ENCODE data around the gene NFKBIE. TPM values are rescaled to one million over a fixed set of nuclear protein-coding genes. Genes with fewer than 3 reads are reported as not detected.

Gene NFKBIE
- total RNA-seq, 1 donor from 2014 or later: 25.1 TPM

DNA sequence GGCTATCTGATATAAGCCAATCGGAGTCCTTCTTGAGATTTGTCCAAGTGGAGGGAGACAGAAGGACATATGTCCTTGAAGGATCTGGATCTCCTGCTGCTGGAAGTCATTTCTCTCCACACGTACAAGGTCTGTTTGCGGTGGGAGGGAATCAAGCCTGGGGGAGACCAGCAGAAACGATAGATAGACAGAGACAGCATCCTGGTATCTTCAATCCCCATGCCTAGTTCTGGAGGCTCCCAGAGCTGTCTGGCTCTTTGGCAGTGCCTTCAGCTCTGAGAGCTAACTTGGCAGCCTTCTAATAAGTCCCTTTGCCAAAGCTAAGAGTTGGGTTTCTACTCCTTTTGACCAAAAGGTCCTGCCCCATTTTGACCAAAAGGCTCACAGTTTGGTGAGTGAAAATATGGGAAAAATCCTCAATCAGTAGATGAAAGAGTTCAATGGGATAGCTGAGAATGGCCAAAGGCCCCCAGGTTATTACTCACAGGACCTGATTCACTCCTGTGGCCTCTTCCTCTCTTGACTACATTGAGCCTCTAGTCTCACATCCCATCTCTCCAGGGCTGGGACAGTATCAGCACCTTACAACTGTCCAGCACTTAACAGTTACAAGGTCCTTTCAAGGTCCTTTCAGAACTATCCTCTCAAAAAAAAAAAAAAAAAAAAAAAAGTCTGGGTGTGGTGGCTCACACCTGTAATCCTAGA, 27.5 kb upstream of the NFKBIE start:
- Mint-ChIP-seq H3K4me3 (ENCODE audit: low read depth) (no peak overlapping the region), H3K27ac (no peak overlapping the region), H3K9me3 (no peaks in the 10 kb centered on the region), H3K4me1 (ENCODE audit: low read depth) (no peaks in the 10 kb centered on the region), H3K36me3 (ENCODE audit: low read depth) (no peaks in the 10 kb centered on the region), H3K27me3 (ENCODE audit: low read depth) (peaks cover 58% of the 10 kb centered on the region)
- intact Hi-C loops (cut with micrococcal nuclease): no loop called here
- DNase-seq (ENCODE audit: low spot score): no peak

DNA sequence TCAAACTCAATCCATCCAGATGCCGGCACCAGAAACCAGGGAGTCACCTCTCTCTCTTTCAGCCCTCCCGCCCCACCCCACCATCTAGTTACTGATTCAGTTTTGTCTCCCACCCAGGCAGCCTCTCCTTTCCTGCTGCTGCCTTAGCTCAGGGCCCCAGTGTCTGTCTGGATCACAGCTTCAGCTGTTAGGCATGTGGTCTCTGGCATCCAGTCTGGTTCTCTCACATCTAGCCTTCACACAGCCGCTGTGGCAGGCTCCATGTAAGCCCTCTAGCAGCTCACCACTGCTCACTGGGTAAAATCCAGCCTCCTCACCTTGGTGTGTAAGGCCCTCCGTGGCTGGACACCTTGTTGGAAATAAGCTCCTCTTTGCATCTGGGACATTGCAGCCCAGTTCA, 26.5 kb upstream of the NFKBIE start:
- no peaks in the 10 kb centered on the region for H3K4me1 Mint-ChIP-seq (ENCODE audit: low read depth)
- peaks cover 56% of the 10 kb centered on the region for H3K27me3 Mint-ChIP-seq (ENCODE audit: low read depth)
- intact Hi-C loops (cut with micrococcal nuclease): no loop called here
- H3K27ac Mint-ChIP-seq: no peak overlapping the region
- no peaks in the 10 kb centered on the region for H3K9me3 Mint-ChIP-seq
- H3K36me3 Mint-ChIP-seq (ENCODE audit: low read depth): no peaks in the 10 kb centered on the region
- DNase-seq (ENCODE audit: low spot score): no peak
- H3K4me3 Mint-ChIP-seq (ENCODE audit: low read depth): no peak overlapping the region

DNA sequence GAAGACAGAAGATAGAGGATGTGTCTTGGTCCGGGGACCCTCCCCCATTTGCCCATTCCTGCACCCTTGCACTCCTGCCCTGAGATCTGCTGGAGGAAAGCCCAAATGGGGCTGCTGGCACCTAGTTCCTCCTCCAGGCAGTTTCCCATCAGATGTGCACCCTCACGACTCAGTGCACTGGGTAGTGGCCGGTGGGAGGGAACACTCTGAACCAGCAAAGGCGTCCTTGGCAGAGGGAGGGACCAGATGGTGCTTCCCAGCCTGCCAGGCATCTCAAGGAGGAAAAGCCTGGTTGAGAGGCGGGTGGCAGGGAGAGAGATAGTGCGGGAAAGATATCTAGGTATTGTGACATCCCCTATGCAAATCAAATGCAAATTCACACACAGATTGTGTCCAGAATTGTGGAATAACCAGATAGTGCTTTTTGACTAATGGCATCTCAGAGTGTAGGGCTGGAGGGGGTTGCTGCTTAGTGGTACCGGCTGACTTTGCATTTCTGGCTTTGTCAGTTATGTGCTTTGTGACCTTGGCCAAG, 24.4 kb upstream of the NFKBIE start:
- H3K27me3 Mint-ChIP-seq (ENCODE audit: low read depth): peaks cover 42% of the 10 kb centered on the region
- intact Hi-C loops (cut with micrococcal nuclease): no loop called here
- H3K4me3 Mint-ChIP-seq (ENCODE audit: low read depth): no peak overlapping the region
- DNase-seq (ENCODE audit: low spot score): no peak
- H3K27ac Mint-ChIP-seq: no peak overlapping the region
- no peaks in the 10 kb centered on the region for H3K4me1 Mint-ChIP-seq (ENCODE audit: low read depth)
- H3K9me3 Mint-ChIP-seq: no peaks in the 10 kb centered on the region
- H3K36me3 Mint-ChIP-seq (ENCODE audit: low read depth): no peaks in the 10 kb centered on the region

- DNase-seq (ENCODE audit: low spot score): no peak
- Mint-ChIP-seq H3K27me3 (ENCODE audit: low read depth) (peaks cover 41% of the 10 kb centered on the region), H3K36me3 (ENCODE audit: low read depth) (no peaks in the 10 kb centered on the region), H3K4me1 (ENCODE audit: low read depth) (no peaks in the 10 kb centered on the region), H3K9me3 (no peaks in the 10 kb centered on the region), H3K27ac (no peak overlapping the region), H3K4me3 (ENCODE audit: low read depth) (no peak overlapping the region)
- intact Hi-C loops (cut with micrococcal nuclease): no loop called here
These were observed 21.4 kb upstream of the NFKBIE start for GRCh38 chr6:44286747-44287146.

- Mint-ChIP-seq H3K4me1 (ENCODE audit: low read depth) (no peaks in the 10 kb centered on the region), H3K36me3 (ENCODE audit: low read depth) (no peaks in the 10 kb centered on the region), H3K9me3 (no peaks in the 10 kb centered on the region), H3K27me3 (ENCODE audit: low read depth) (peaks cover 37% of the 10 kb centered on the region), H3K27ac (no peak overlapping the region), H3K4me3 (ENCODE audit: low read depth) (no peak overlapping the region)
- DNase-seq (ENCODE audit: low spot score): no peak
- intact Hi-C loops (cut with micrococcal nuclease): no loop called here
These were observed 20.9 kb upstream of the NFKBIE start for GRCh38 chr6:44286285-44286565.

- Mint-ChIP-seq H3K36me3 (ENCODE audit: low read depth) (no peaks in the 10 kb centered on the region), H3K4me1 (ENCODE audit: low read depth) (no peaks in the 10 kb centered on the region), H3K27ac (no peak overlapping the region), H3K4me3 (ENCODE audit: low read depth) (no peak overlapping the region), H3K9me3 (no peaks in the 10 kb centered on the region), H3K27me3 (ENCODE audit: low read depth) (peaks cover 34% of the 10 kb centered on the region)
- DNase-seq (ENCODE audit: low spot score): no peak
- intact Hi-C loops (cut with micrococcal nuclease): no loop called here
These were observed 20.4 kb upstream of the NFKBIE start for GRCh38 chr6:44285552-44286284.

DNA sequence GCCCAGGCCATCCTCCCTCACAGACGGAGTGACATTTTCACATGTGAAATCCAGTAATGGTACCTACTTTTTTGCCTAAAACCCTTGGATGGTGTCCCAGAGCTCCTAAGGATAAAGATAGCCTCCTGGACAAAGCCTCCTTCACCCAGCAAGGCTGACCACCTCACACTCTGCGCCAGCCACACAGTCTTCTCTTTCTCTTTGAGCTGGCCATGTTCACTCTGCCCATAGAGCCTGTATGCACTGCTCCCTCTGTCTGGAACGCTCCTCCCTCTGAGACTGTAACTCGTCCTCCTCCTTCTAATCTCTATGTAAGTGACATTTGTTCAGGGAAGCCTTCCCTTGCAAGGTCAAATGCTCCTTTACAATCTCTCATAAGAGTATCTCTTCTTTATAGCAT, 19.5 kb upstream of the NFKBIE start:
- no peak overlapping the region for H3K27ac Mint-ChIP-seq
- H3K36me3 Mint-ChIP-seq (ENCODE audit: low read depth): no peaks in the 10 kb centered on the region
- peaks cover 31% of the 10 kb centered on the region for H3K27me3 Mint-ChIP-seq (ENCODE audit: low read depth)
- DNase-seq (ENCODE audit: low spot score): no peak
- H3K4me1 Mint-ChIP-seq (ENCODE audit: low read depth): no peaks in the 10 kb centered on the region
- no peaks in the 10 kb centered on the region for H3K9me3 Mint-ChIP-seq
- no peak overlapping the region for H3K4me3 Mint-ChIP-seq (ENCODE audit: low read depth)
- intact Hi-C loops (cut with micrococcal nuclease): no loop called here

GRCh38 chr6:44284121-44284520, 18.8 kb upstream of the NFKBIE start:
- intact Hi-C loops (cut with micrococcal nuclease): no loop called here
- Mint-ChIP-seq H3K9me3 (no peaks in the 10 kb centered on the region), H3K4me3 (ENCODE audit: low read depth) (no peak overlapping the region), H3K27ac (no peak overlapping the region), H3K4me1 (ENCODE audit: low read depth) (peaks cover under 1% of the 10 kb centered on the region), H3K36me3 (ENCODE audit: low read depth) (no peaks in the 10 kb centered on the region), H3K27me3 (ENCODE audit: low read depth) (peaks cover 32% of the 10 kb centered on the region)
- no peak for DNase-seq (ENCODE audit: low spot score)

DNA sequence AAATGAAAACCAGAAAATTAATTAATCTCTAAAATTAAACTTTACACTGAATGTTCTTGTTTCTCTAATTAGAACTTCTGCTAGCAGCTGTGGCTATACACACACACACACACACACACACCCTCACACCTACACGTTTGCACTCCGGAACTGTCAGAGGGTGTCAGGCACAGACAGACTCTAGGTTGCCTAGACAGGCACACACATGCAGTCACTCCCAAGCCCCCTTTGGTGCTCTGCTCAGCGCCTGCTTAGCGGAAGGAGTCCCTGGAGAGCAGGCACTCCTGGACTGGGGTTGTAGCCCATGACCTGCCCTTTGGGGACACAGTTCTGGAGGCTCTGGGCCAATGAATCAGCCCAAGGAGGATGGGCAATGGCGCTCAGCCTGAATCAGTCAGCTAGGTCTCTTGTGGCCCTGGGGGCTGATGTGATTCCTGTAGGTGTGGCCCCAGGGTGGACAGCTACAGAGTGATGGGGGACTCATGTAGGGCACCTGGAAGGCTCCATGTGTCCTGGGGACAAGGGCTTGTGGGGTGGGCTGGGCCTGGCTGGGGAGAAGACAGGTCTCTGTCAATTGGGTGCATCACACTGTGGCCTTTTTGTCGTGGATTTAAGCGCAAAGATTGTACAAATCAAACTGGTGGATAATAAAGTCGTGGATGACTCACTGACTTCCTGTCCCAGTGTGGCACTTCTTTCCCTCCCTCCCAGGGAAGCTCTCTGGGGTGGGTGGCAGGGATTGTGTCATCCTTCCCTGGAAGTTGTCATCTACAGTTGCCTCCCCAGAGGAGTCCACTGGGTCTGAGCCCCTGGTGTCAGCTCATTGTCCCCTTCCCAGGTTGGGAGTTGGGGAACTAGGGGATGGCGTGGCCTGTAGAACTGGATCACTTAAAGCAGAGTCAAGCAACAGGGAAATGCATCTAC, 13.7 kb upstream of the NFKBIE start:
- Mint-ChIP-seq H3K27ac (no peak overlapping the region), H3K9me3 (no peaks in the 10 kb centered on the region), H3K27me3 (ENCODE audit: low read depth) (peaks cover 47% of the 10 kb centered on the region), H3K36me3 (ENCODE audit: low read depth) (no peaks in the 10 kb centered on the region), H3K4me1 (ENCODE audit: low read depth) (peaks cover 1% of the 10 kb centered on the region), H3K4me3 (ENCODE audit: low read depth) (no peak overlapping the region)
- intact Hi-C loops (cut with micrococcal nuclease): no loop called here
- no peak for DNase-seq (ENCODE audit: low spot score)

DNA sequence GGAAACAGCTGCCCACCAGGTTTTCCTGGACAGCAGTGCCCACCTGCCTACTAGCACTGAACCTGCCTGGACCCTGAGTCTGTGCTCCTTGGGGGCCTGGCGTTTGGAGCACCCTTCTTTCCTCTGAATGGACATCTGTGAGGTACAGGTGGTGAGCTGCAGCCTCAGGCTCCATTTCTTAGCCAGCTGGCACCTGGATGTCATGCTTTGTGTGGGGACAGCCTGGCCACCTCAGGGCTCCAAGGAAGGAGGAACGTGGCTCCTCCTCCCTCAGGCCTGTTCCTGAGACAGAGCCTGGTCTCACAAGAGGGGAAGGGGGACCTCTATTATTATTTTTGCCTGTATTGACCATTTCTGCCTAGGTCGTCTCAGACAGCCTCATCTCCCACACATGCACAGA, 13.0 kb upstream of the NFKBIE start:
- H3K4me3 Mint-ChIP-seq (ENCODE audit: low read depth): no peak overlapping the region
- DNase-seq (ENCODE audit: low spot score): no peak
- H3K27ac Mint-ChIP-seq: no peak overlapping the region
- H3K36me3 Mint-ChIP-seq (ENCODE audit: low read depth): no peaks in the 10 kb centered on the region
- intact Hi-C loops (cut with micrococcal nuclease): no loop called here
- H3K4me1 Mint-ChIP-seq (ENCODE audit: low read depth): peaks cover 1% of the 10 kb centered on the region
- H3K9me3 Mint-ChIP-seq: no peaks in the 10 kb centered on the region
- H3K27me3 Mint-ChIP-seq (ENCODE audit: low read depth): peaks cover 46% of the 10 kb centered on the region

DNA sequence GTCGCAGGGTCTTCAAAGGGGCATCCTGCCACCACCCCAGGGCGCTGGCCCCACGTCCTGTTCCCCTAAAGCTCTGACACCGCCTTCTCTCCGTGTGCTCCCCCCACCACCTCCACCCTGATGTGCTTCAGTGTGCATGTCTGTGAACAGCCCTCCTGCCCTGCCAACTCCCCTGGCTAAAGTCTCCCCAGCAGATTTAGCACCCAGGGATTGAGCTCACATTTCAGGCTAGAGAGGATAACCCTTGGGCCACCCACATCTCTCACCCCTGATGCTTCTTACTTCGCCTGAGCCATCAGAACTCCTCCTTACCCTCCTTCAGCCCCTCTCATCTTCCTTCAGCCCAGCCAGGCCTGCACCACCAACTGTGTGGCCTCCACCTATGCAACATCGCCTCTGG, 12.4 kb upstream of the NFKBIE start:
- intact Hi-C loops (cut with micrococcal nuclease): loop anchor here (2.0 kb wide), 1 partner anchor 35 kb away; the partner anchor contains the start of gene AARS2
- no peak for DNase-seq (ENCODE audit: low spot score)
- peaks cover 51% of the 10 kb centered on the region for H3K27me3 Mint-ChIP-seq (ENCODE audit: low read depth)
- peaks cover 1% of the 10 kb centered on the region for H3K4me1 Mint-ChIP-seq (ENCODE audit: low read depth)
- H3K27ac Mint-ChIP-seq: no peak overlapping the region
- no peaks in the 10 kb centered on the region for H3K9me3 Mint-ChIP-seq
- no peak overlapping the region for H3K4me3 Mint-ChIP-seq (ENCODE audit: low read depth)
- no peaks in the 10 kb centered on the region for H3K36me3 Mint-ChIP-seq (ENCODE audit: low read depth)

- H3K4me1 Mint-ChIP-seq (ENCODE audit: low read depth): peaks cover 1% of the 10 kb centered on the region
- no peaks in the 10 kb centered on the region for H3K36me3 Mint-ChIP-seq (ENCODE audit: low read depth)
- H3K4me3 Mint-ChIP-seq (ENCODE audit: low read depth): peak overlapping the region; percentile 19
- intact Hi-C loops (cut with micrococcal nuclease): loop anchor here (2.0 kb wide), 1 partner anchor 36 kb away; the partner anchor contains the start of gene AARS2
- no peak for DNase-seq (ENCODE audit: low spot score)
- H3K27ac Mint-ChIP-seq: no peak overlapping the region
- peaks cover 57% of the 10 kb centered on the region for H3K27me3 Mint-ChIP-seq (ENCODE audit: low read depth)
- no peaks in the 10 kb centered on the region for H3K9me3 Mint-ChIP-seq
These were observed 11.6 kb upstream of the NFKBIE start for GRCh38 chr6:44276667-44277640.
